ENCODE measurements around the gene EHMT1. TPM values are rescaled to one million over a fixed set of nuclear protein-coding genes. Genes with fewer than 3 reads are reported as not detected.

The EHMT1 gene
- total and polyA plus RNA-seq, 2 of the 8 experiments (the other 6 are each of a cell fraction or from before 2014, with no cell fraction given), result 95.7 to 163 TPM

DNA sequence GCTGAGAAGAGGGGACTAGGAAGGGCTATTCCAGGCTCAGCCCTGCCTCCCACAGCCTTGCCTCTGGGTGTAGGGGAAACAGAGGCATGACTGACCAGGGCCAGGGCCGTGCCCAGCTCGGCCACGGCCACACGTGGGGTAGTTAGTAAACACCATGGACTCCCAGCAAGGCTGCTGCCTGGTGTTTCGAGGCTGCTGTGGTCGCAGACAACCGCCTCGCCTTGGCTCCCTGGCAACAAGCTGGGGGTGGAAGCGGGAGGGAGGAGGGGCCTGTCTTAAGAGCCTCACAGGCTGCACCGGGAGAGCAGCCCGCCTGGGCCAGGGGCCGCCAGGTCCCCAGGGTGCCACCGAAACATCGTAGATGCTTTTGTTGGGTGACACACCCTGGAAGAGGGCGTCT lies 168.6 kb downstream of the EHMT1 start (continued):
- TF ChIP-seq, protein P1, sequence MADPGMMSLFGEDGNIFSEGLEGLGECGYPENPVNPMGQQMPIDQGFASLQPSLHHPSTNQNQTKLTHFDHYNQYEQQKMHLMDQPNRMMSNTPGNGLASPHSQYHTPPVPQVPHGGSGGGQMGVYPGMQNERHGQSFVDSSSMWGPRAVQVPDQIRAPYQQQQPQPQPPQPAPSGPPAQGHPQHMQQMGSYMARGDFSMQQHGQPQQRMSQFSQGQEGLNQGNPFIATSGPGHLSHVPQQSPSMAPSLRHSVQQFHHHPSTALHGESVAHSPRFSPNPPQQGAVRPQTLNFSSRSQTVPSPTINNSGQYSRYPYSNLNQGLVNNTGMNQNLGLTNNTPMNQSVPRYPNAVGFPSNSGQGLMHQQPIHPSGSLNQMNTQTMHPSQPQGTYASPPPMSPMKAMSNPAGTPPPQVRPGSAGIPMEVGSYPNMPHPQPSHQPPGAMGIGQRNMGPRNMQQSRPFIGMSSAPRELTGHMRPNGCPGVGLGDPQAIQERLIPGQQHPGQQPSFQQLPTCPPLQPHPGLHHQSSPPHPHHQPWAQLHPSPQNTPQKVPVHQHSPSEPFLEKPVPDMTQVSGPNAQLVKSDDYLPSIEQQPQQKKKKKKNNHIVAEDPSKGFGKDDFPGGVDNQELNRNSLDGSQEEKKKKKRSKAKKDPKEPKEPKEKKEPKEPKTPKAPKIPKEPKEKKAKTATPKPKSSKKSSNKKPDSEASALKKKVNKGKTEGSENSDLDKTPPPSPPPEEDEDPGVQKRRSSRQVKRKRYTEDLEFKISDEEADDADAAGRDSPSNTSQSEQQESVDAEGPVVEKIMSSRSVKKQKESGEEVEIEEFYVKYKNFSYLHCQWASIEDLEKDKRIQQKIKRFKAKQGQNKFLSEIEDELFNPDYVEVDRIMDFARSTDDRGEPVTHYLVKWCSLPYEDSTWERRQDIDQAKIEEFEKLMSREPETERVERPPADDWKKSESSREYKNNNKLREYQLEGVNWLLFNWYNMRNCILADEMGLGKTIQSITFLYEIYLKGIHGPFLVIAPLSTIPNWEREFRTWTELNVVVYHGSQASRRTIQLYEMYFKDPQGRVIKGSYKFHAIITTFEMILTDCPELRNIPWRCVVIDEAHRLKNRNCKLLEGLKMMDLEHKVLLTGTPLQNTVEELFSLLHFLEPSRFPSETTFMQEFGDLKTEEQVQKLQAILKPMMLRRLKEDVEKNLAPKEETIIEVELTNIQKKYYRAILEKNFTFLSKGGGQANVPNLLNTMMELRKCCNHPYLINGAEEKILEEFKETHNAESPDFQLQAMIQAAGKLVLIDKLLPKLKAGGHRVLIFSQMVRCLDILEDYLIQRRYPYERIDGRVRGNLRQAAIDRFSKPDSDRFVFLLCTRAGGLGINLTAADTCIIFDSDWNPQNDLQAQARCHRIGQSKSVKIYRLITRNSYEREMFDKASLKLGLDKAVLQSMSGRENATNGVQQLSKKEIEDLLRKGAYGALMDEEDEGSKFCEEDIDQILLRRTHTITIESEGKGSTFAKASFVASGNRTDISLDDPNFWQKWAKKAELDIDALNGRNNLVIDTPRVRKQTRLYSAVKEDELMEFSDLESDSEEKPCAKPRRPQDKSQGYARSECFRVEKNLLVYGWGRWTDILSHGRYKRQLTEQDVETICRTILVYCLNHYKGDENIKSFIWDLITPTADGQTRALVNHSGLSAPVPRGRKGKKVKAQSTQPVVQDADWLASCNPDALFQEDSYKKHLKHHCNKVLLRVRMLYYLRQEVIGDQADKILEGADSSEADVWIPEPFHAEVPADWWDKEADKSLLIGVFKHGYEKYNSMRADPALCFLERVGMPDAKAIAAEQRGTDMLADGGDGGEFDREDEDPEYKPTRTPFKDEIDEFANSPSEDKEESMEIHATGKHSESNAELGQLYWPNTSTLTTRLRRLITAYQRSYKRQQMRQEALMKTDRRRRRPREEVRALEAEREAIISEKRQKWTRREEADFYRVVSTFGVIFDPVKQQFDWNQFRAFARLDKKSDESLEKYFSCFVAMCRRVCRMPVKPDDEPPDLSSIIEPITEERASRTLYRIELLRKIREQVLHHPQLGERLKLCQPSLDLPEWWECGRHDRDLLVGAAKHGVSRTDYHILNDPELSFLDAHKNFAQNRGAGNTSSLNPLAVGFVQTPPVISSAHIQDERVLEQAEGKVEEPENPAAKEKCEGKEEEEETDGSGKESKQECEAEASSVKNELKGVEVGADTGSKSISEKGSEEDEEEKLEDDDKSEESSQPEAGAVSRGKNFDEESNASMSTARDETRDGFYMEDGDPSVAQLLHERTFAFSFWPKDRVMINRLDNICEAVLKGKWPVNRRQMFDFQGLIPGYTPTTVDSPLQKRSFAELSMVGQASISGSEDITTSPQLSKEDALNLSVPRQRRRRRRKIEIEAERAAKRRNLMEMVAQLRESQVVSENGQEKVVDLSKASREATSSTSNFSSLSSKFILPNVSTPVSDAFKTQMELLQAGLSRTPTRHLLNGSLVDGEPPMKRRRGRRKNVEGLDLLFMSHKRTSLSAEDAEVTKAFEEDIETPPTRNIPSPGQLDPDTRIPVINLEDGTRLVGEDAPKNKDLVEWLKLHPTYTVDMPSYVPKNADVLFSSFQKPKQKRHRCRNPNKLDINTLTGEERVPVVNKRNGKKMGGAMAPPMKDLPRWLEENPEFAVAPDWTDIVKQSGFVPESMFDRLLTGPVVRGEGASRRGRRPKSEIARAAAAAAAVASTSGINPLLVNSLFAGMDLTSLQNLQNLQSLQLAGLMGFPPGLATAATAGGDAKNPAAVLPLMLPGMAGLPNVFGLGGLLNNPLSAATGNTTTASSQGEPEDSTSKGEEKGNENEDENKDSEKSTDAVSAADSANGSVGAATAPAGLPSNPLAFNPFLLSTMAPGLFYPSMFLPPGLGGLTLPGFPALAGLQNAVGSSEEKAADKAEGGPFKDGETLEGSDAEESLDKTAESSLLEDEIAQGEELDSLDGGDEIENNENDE (IDR thresholded peaks at IDR 0.05; ENCODE audit: insufficient replicate concordance, low read length), result no peak
- TF ChIP-seq MAFK (IDR thresholded peaks at IDR 0.05; ENCODE audit: low read depth, low read length) (no peak), SP2 (IDR thresholded peaks at IDR 0.05; ENCODE audit: low read length) (no peak), TAF1 (IDR thresholded peaks at IDR 0.05; ENCODE audit: low read depth, low read length) (no peak), RBBP5 (IDR thresholded peaks at IDR 0.05; ENCODE audit: borderline replicate concordance, low read depth, low read length) (no peak), BACH1 (IDR thresholded peaks at IDR 0.05; ENCODE audit: low read length) (no peak), CHD1 (IDR thresholded peaks at IDR 0.05; ENCODE audit: low read depth, low read length) (no peak), HDAC2 (IDR thresholded peaks at IDR 0.05; ENCODE audit: borderline replicate concordance in 1 of 2, low read depth in 2 of 2, low read length in 2 of 2) (no peak), SP4 (IDR thresholded peaks at IDR 0.05; ENCODE audit: low read length) (no peak), EZH2 (IDR thresholded peaks at IDR 0.05; ENCODE audit: low read depth, low read length, severe bottlenecking) (no peak)

Measured in H1 (cell line).